T-helper 2 cell (primary cell): ENCODE measurements around the gene ZDBF2.
"Not testable (repeated sequence)": the region's sequence is repeated elsewhere in the genome, so short reads cannot be mapped to it uniquely, and the experiment has no call there.

ENCODE experiments used
- DNase-seq, 5 experiments: peaks; one replicate each; pipeline versions ENCODE4 v3.0.0 to v3.0.0-alpha.2; 2012 to 2022
- total RNA-seq, 2 donors: gene quantifications; one replicate each; lab custom pipeline; 2026; lab: John Stamatoyannopoulos, UW

ZDBF2 gene
- 46.1 to 94.8 reads per million in 2 donors for total RNA-seq

DNA sequence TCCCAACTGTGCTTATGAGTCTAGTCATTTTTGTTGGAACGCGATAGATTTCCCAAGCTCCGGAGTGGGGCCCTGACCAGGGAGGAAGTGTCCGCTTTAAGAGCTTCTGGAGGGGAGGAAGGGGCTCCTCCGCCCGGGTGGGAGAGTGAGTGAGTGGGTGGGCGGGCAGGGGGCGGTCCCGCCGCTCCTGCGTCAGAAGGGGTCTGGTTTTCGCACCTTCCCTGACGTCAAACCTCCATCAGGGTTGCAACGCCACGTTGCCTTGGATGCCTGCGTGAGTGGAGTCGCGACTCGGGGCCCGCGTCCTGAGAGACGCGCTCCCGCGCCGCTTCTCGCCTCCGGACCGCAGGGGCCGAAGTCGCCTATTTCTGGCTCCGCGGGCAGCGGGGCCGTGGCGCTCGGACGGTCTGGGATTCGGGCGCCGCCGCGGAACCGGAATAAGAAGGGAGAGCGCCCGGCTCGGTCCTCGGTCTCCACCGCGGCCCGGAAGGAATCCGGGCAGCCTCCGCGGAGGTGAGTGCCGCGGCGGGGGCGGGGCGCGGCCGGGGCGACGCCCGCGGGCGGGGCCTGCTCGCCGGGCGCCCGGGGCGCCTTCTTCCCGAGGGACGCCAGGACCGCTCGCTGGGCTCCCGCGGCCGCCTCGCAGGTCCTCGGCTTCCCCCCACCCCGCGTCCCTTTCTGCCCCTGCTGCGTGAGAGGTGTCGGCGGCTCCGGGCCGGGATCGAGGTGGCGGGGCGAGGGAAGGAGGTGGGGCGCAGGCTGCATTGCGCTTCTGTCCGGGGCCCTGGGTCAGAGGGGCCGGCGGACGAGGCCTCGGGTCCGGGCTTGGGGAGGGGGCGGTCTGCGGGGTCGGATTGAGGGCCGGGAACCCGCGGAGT, at the start of gene ZDBF2:
Gene ZDBF2 (plus strand): TSS at position 230 of the 878 bp plus-strand sequence. CDS start 7,187 bp downstream, outside the sequence.
- peak; percentile 18 to 85 (median 32) for DNase-seq

DNA sequence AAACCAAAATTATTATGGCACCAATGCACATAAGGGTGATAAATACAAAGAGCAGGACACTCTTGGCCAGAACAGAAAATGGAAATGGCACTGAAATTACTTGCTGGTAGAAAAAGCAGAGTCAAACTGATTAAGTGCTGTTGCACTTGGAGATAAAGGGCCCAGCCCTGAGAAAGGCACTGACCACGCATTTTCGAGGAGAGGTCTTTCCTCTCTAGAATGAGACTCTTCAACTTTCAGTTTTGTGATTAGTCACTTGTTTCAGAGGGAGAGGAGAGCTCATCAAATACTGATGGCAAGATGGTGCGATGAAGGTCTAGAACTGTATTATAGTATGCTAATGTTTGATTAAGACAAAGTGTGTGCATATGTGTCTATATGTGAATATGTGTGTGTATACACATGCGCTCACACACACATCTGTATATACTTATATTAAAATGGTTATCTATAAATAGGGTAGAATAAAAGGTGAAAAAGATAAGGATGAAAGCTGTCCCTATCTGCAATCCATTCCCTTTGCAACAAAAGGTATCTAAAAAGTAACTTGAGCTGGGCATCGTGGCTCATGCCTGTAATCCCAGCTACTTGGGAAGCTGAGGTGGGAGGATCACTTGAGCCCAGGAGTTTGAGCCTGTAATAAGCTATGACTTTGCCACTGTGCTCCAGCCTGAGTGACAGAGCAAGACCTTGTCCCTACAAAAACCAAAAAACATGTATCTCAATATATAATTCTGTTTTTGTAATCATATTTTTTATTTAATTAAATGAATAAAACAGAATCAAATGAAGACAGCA, 48.8 kb upstream of the ZDBF2 start:
- peak in 1 of 5 experiments; percentile 66 for DNase-seq

DNA sequence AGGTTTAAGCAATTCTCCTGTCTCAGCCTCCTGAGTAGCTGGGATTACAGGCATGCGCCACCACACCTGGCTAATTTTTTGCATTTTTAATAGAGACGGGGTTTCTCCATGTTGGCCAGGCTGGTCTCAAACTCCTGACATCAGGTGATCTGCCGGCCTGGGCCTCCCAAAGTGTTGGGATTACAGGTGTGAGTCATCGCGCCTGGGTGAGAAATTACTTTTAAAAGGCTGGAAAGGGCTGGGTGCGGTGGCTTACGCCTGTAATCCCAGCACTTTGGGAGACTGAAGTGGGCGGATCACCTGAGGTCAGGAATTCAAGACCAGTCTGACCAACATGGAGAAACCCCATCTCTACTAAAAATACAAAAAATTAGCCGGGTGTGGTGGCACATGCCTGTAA, 45.8 kb upstream of the ZDBF2 start:
- not testable (repeated sequence) for DNase-seq

DNA sequence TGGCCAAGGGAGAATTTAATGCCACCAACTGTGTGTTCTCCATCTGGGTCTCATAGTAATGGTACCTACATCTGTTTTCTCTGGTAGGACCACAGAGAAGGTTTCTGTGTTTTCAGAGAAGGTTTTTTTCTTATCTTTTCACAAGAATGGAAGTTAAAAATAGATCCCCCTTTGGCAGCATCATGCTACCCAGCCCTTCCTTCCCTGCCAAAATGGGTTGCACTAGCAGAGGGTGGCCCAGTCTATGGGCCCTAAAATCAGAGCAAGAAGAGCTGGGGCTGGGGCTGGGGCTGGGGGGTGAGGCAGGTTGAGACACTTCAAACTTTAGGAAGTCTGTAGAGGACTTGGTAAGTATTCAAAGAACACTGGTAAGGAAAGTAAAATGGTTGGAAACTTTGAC, 44.8 kb upstream of the ZDBF2 start:
- no peak for DNase-seq

DNA sequence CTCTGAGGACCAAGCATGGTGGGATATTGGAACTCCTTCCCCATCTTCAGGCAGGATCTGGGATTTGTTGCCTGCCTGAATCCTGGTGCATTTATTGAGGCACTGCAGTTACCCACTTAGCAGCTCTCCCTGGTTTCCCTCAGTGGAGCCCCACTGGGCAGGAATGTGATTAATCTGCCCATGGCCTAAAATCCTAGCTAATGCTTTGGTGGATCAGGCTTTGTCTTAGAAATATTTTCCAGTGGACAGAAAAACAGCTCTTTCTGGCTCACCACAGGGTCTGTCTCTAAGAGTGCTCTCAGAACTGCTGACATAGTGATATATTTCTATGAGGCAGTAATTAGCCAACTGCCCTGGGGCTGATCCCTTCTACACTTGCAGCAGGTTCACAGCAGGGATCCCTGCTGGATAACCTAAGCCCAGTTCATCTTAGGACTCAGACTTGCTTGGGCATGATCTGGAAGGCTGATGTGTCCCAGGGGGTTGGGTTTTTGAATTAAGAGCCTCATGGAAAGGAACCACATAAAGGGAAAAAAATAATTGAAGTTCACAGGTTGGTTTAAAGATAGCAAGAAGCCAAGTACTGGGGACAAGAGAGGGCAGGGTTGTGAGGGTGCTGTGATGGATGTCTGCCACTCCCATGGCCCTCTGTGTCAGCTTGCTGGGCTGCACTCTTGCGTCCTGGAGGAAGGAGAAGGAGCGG, 44.3 kb upstream of the ZDBF2 start:
- DNase-seq = no peak

DNA sequence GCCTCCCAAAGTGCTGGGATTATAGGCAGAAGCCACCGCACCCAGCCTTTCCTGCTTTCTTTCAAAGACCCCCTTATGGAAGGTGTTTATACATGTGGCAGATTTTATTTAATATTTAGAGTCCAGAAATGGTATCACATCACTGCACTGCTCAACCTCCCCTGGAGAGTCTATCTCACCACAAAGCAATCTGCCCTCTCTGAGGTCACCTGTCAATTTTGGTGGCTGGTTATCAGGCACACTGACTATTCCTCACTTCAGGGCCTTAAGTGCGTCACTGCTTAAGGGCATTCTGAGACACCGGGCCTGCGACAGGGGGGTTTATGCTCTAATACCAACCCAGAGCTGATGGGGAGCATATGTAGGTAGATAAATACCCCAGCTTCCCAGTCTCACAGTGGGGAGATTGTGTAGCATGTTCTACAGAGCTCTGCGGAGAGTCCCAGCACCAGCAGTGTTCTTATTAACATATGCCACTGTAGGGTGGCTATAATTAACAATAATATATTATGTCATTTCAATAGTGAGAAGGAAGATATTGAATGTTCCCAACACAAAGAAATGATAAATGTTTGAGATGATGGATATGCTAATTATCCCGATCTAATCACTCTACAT, 42.7 kb upstream of the ZDBF2 start:
- no peak for DNase-seq

DNA sequence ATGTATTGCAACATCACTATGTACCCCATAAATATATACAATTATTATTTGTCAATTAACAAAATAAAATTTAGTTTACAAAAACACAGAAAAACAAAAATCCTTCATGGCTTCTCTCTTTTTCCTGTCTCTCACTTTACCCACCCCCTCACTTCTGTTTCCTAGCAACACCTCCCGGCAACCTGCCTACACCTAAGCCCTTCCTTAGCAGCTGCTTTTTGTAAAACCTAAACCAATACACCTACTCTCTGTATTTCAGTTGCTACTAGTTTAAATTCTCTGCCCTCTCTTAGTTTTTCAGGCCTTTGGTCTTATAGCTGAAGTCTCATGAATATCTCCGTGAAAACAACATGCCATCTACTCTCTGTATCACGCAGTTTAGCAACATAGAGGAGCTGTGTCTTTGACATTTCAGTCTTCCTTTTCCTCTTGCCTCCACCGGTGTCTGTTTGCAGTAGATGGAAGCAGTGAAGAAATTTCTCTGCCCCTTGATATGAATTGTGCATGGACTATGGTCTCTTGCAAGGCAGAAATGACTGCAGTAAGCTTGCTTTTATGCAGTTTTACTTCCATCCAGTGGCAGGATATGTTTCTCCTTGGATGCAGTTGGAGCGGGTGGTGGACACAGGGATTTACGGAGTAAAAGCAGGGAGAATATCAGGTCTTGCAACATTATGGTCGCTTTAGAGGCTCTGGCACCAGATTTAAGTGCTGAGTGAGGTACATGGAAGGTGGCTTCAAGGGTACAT, 42.0 kb upstream of the ZDBF2 start:
- no peak for DNase-seq

DNA sequence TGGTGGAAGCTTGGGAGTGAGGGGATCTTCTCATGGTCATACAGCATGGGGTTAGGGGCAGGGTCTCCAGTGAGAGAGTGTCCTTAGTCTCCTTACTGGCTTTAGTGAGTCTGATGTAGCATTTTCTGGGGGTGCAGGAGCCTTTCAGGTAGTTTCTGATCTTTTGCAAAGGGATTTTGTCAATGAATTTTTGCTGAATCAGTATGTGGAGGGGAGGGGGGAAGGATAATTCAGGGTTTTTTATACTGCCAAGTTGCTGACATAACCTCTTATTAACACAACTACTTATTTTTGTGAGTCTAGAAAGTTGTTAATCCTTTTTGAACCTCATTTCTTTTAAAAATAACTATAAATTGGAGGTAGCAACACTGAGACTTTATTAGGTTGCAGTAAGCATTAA, 35.3 kb upstream of the ZDBF2 start:
- no peak for DNase-seq

DNA sequence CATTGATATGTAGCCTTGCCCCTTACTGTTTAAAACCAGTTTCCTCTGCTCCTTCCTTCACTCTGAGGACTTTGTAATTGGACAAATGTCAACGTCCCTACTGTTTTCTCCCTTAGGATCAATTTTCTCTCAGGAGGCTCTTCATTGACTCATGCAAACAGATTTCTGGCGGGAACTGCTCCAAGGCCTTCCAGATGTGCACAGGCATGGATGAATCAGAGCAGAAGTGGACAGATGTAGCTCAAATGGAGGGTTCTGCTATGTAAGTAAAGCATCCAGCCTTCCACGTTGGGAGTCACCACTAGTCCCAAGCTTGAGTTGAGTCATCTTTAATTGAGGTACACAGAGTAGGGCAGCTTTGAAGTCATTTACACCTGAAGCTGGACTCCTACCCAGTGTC, 34.1 kb upstream of the ZDBF2 start:
- no peak for DNase-seq

DNA sequence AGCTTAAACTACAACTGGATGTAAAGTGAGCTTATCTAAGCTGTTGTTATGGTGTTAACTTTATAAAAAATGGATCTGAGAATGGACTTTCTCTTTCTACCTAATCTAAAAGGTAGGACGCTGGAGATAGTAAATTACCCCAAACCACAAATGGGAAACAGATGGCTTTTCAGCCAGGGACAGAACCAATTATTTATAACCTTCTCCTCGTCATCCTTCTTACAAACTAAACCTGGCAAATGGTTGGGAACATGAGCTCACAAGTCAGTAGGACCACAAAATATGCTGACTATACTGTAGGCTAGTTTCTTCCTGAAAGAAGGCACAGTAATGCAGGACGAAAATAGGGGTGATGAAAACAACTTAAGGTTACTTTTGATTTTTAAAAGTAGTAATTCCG, 32.7 kb upstream of the ZDBF2 start:
- no peak for DNase-seq

DNA sequence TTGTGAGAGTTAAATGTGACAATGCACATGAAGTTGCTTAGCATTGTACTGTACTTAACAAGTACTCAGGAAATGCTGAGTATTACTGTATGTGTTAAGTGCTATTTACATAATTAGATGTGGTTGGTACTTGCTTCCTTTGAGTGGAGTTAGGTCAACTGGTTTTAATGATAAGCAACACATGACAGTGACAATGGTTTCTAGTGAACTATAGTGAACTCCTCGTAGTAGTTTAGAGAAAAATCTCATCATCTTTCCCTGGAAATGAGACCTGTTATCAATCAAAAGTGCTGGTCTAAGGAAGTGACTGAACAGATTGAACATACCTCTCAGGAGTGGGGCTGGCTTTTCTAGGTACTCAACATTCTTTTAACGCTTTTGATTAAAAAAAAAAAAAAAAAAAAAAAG, 29.2 kb upstream of the ZDBF2 start:
- DNase-seq = peak in 1 of 5 experiments; percentile 68

DNA sequence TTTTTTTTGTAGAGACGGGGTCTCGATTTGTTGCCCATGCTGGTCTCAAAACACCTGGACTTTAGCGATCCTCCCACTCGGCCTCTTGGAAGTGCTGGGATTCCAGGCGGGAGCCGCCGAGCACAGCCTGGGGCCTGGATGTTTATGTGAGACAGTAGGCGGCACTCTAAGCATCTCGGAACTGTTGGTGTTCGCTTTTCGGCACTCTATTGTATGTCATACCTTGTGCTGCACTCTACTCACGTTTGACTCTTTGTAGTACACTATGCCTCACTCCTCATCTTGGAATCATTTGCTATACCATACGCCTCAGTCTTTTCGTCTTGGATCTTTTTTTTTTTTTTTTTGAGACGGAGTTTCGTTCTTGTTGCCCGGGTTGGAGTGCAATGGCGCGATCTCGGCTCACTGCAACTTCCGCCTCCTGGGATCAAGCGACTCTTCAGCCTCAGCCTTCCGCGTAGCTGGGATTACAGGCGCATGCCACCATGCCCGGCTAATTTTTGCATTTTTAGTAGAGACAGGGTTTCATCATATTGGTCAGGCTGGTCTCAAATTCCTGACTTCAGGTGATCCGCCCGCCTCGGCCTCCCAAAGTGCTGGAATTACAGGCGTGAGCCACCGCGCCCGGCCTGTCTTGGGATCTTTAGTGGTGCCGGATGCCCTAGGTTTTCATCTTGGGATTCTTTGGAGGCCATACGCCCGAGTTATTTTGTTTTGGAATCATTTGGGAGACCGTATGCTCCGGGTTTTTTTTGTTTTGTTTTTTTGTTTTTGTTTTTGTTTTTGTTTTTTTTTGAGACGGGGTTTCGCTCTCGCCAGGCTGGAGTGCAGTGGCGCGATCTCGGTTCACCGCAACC, 24.2 kb upstream of the ZDBF2 start:
- DNase-seq = peak in 1 of 5 experiments; percentile 48

DNA sequence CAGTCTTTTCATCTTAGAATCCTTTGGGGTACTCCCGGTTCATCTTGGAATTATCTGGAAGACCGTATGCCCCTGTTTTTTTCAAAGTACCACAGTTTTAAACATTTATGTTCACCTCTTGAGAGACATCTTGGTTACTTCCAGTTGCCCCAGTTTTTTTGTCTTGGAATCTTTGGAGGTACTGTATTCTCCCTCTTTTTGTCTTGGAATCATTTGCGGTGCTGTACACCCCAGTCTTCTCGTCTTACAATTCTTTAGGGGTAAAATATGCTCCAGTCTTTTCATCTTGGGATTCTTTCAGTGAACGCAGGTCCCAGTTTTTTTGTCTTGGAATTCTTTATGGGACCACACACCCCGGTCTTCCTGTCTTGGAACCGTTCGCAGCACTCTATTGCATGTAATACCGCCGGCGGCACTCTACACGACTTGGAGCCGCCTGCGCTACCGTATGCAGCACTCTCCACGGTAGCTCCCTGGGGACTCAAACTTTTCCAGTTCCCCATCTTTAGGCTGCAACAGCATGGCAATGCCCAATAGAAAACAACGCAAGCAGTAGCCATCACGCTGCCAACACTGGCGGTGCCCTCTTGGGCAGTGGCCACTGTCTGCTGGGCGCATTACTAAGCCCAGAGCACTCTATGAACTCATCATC, 21.2 kb upstream of the ZDBF2 start:
- no peak for DNase-seq

DNA sequence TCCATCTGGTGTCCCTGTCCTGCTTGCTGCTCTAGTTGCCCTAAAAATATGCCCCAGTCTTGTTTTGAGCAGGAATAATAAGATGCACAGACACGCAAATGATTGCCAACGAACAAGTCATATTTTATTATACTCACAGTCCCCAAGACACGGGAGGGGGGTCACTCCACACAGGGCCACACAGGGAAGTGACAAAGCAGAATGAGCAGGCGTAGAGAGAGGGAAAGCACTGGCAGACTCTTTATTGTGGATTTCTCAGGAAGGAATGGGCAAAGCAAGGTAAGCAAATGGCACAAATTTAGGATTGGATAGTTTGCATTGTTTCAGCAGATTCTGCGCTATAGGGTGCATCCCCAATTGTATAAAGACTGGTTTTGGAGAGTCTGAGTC, 20.7 kb upstream of the ZDBF2 start:
- no peak for DNase-seq

DNA sequence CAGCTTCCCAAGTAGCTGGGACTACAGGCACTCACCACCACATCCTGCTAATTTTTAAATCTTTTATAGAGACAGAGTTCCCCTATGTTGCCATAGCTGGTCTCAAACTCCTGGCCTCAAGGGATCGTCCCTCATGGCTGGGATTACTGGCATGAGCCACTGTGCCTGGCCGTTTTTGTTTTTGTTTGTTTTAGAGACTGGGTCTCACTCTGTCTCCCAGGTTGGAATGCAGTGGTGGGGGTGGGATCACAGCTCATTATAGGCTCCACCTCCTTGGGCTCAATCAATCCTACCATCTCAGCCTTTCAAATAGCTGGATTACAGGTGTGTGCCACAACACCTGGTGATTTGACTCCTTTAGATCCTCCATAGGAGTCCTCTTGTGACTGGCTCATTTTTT, 19.5 kb upstream of the ZDBF2 start:
- no peak for DNase-seq

DNA sequence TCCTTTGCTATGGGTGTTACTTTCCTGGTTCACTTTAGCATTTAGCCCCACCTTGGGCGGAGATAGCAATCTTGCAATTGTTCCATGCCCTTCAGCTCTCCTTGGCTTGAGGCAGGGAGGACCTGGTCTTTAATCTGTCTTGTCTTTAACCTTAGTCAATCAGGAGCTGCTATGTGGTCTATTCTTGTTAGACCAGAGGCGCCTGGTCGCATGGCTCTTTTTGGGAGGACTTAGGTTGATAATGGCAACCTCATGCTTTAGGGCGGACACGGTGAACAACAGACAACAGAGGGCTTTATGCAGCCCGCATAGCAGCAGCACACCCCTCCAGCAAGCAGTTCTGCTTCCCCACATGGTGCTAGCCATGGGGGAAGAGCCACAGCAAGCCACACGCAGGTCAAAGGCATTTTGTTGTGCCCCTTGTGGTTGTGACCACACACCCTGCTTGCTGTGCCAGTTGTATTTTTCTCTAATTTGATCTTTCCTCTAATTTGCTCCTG, 17.7 kb upstream of the ZDBF2 start:
- no peak for DNase-seq

DNA sequence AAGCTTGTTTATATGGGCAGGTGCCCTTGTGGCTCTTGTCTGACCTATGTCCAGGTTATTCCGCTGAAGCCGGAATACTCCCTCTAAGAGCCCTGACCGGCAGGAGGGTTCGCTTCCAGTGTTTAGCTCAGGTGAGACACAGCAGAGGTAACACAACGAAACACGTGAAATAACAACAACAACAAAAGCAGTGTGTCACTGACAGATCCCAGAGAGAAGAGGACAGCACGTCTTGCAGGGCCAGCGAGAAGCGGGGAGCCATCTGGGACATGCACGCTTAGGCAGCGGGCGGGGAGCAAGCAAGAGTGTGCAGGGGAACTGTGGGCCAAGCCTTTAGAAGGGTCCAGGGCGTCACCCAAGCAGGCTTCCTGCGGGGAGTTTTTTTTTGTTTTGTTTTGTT, 17.1 kb upstream of the ZDBF2 start:
- DNase-seq = no peak

DNA sequence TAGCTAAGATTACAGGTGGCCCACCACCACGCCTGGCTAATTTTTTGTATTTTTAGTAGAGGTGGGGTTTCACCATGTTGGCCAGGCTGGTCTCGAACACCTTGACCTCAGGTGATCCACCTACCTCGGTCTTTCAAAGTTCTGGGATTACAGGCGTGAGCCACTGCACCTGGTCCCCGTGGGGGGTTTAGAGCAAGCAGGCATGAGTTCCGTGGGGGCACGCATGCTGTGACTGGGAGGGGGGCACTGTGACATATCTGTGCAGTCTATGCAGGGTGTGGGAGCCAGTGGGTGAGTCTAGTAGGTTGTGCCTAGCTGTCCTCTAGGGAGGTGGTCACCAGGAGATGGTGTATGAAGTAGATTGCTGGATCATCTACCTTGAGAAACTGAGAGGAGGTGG, 16.6 kb upstream of the ZDBF2 start:
- no peak for DNase-seq

DNA sequence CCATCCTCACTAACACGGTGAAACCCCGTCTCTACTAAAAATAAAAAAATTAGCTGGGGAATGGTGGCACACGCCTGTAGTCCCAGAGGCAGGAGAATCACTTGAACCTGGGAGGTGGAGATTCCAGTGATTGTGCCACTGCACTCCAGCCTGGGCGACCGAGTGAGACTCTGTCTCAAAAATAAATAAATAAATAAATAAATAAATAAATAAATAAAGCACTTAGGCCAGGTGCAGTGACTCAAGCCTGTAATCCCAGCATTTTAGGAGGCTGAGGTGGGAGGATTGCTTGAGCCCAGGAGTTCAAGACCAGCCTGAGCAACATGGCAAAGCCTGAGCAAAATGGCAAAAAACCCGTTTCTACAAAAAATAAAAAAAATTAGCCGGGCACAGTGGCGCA, 15.8 kb upstream of the ZDBF2 start:
- DNase-seq = not testable (repeated sequence)
